ENCODE data around the gene GANAB. TPM values are rescaled to one million over a fixed set of nuclear protein-coding genes. Genes with fewer than 3 reads are reported as not detected.

GANAB gene
- total and polyA plus RNA-seq, 2 donors (not counting 1 experiment from before 2014, with no cell fraction given): 279 to 328 TPM

- Histone ChIP-seq H3K27ac (ENCODE audit: insufficient read depth, low read length) (no peak overlapping the region), H3K4me3 (replicated peaks in 1 of 4; ENCODE audit: control extremely low read depth in 1 of 4, insufficient read depth in 1 of 4, low read depth in 3 of 4, low read length in 4 of 4) (no peak overlapping the region), H3K4me2 (ENCODE audit: extremely low read depth, insufficient read depth, low read length) (no peak overlapping the region), H2AFZ (ENCODE audit: low read length) (no peak overlapping the region), H3K4me1 (ENCODE audit: control insufficient read depth, extremely low read depth, insufficient read depth, low read length) (peaks cover 8% of the 10 kb centered on the region), H3K9ac (ENCODE audit: insufficient read depth, low read length) (no peak overlapping the region), H4K20me1 (ENCODE audit: control insufficient read depth, extremely low read depth, insufficient read depth, low read length) (no peaks in the 10 kb centered on the region), H3K9me3 (ENCODE audit: control insufficient read depth, insufficient read depth, low read depth, low read length) (no peaks in the 10 kb centered on the region), H3K27me3 (ENCODE audit: control insufficient read depth, insufficient read depth, low read length) (no peaks in the 10 kb centered on the region), H3K36me3 (ENCODE audit: control insufficient read depth, insufficient read depth, low read length) (peaks cover 12% of the 10 kb centered on the region), H3K79me2 (ENCODE audit: control insufficient read depth, insufficient read depth, low read length) (peaks cover 51% of the 10 kb centered on the region)
- no peak for DNase-seq (ENCODE audit: low read depth in 2 of 2)
- TF ChIP-seq CTCF (conservative IDR thresholded peaks at IDR 0.05 in 1 of 2, IDR thresholded peaks at IDR 0.05 in 1 of 2; ENCODE audit: low read depth in 1 of 2, low read length in 2 of 2) (no peak), EZH2 (IDR thresholded peaks at IDR 0.05; ENCODE audit: low read length, missing control alignments) (no peak)
Observed at GRCh38 chr11:62644220-62644619, 2.2 kb downstream of the GANAB start.

GRCh38 chr11:62632492-62632891 lies 13.9 kb downstream of the GANAB start:
- peaks cover 41% of the 10 kb centered on the region for H3K36me3 ChIP-seq (ENCODE audit: control insufficient read depth, insufficient read depth, low read length)
- H4K20me1 ChIP-seq (ENCODE audit: control insufficient read depth, extremely low read depth, insufficient read depth, low read length): no peaks in the 10 kb centered on the region
- no peak overlapping the region for H3K9ac ChIP-seq (ENCODE audit: insufficient read depth, low read length)
- no peak overlapping the region for H3K4me2 ChIP-seq (ENCODE audit: extremely low read depth, insufficient read depth, low read length)
- H3K4me1 ChIP-seq (ENCODE audit: control insufficient read depth, extremely low read depth, insufficient read depth, low read length): no peaks in the 10 kb centered on the region
- H3K79me2 ChIP-seq (ENCODE audit: control insufficient read depth, insufficient read depth, low read length): no peaks in the 10 kb centered on the region
- no peaks in the 10 kb centered on the region for H3K27me3 ChIP-seq (ENCODE audit: control insufficient read depth, insufficient read depth, low read length)
- H3K9me3 ChIP-seq (ENCODE audit: control insufficient read depth, insufficient read depth, low read depth, low read length): no peaks in the 10 kb centered on the region
- no peak for DNase-seq (ENCODE audit: low read depth in 2 of 2)
- H3K27ac ChIP-seq (ENCODE audit: insufficient read depth, low read length): no peak overlapping the region
- TF ChIP-seq CTCF (conservative IDR thresholded peaks at IDR 0.05 in 1 of 2, IDR thresholded peaks at IDR 0.05 in 1 of 2; ENCODE audit: low read depth in 1 of 2, low read length in 2 of 2) (no peak), EZH2 (IDR thresholded peaks at IDR 0.05; ENCODE audit: low read length, missing control alignments) (no peak)
- H3K4me3 ChIP-seq (replicated peaks in 1 of 4; ENCODE audit: control extremely low read depth in 1 of 4, insufficient read depth in 1 of 4, low read depth in 3 of 4, low read length in 4 of 4): no peak overlapping the region
- no peak overlapping the region for H2AFZ ChIP-seq (ENCODE audit: low read length)

- no peaks in the 10 kb centered on the region for H3K9me3 ChIP-seq (ENCODE audit: control insufficient read depth, insufficient read depth, low read depth, low read length)
- peaks cover 31% of the 10 kb centered on the region for H3K36me3 ChIP-seq (ENCODE audit: control insufficient read depth, insufficient read depth, low read length)
- H3K4me3 ChIP-seq (replicated peaks in 1 of 4; ENCODE audit: control extremely low read depth in 1 of 4, insufficient read depth in 1 of 4, low read depth in 3 of 4, low read length in 4 of 4): no peak overlapping the region
- H3K27ac ChIP-seq (ENCODE audit: insufficient read depth, low read length): no peak overlapping the region
- no peak overlapping the region for H3K9ac ChIP-seq (ENCODE audit: insufficient read depth, low read length)
- H3K79me2 ChIP-seq (ENCODE audit: control insufficient read depth, insufficient read depth, low read length): no peaks in the 10 kb centered on the region
- H3K4me1 ChIP-seq (ENCODE audit: control insufficient read depth, extremely low read depth, insufficient read depth, low read length): no peaks in the 10 kb centered on the region
- H4K20me1 ChIP-seq (ENCODE audit: control insufficient read depth, extremely low read depth, insufficient read depth, low read length): no peaks in the 10 kb centered on the region
- no peak for DNase-seq (ENCODE audit: low read depth in 2 of 2)
- TF ChIP-seq EZH2 (IDR thresholded peaks at IDR 0.05; ENCODE audit: low read length, missing control alignments) (no peak), CTCF (conservative IDR thresholded peaks at IDR 0.05 in 1 of 2, IDR thresholded peaks at IDR 0.05 in 1 of 2; ENCODE audit: low read depth in 1 of 2, low read length in 2 of 2) (no peak)
- no peaks in the 10 kb centered on the region for H3K27me3 ChIP-seq (ENCODE audit: control insufficient read depth, insufficient read depth, low read length)
- no peak overlapping the region for H2AFZ ChIP-seq (ENCODE audit: low read length)
- H3K4me2 ChIP-seq (ENCODE audit: extremely low read depth, insufficient read depth, low read length): no peak overlapping the region
Observed at GRCh38 chr11:62627713-62628112, 18.7 kb downstream of the GANAB start.

Data from fibroblast of lung (primary cell).